Fibroblast of skin of left quadriceps (primary cell): ENCODE results near the gene USP35.
A peak's percentile ranks its signal among the peaks of the same experiment; 100 is the strongest.
"Not testable (repeated sequence)": the region's sequence is repeated elsewhere in the genome, so short reads cannot be mapped to it uniquely, and the experiment has no call there.

Experiments used
- DNase-seq, 2 experiments: peaks; one replicate each; pipeline ENCODE4 v3.0.0-alpha.2; 2013; ENCODE audit warnings: low read depth in 2 of 2

USP35 gene

GRCh38 chr11:78216571-78217287 is 28.0 kb downstream of the USP35 start:
- DNase-seq, result no peak

- no peak for DNase-seq
Measured at GRCh38 chr11:78217650-78218541, 29.2 kb downstream of the USP35 start.

- no peak for DNase-seq
Measured at GRCh38 chr11:78218707-78219492, 30.2 kb downstream of the USP35 start.

- DNase-seq, result no peak
Measured at GRCh38 chr11:78219493-78220217, 30.9 kb downstream of the USP35 start.

- DNase-seq, result no peak
Measured at GRCh38 chr11:78220218-78221157, 31.8 kb downstream of the USP35 start.

GRCh38 chr11:78221396-78222315 is 32.9 kb downstream of the USP35 start:
- no peak for DNase-seq

DNA sequence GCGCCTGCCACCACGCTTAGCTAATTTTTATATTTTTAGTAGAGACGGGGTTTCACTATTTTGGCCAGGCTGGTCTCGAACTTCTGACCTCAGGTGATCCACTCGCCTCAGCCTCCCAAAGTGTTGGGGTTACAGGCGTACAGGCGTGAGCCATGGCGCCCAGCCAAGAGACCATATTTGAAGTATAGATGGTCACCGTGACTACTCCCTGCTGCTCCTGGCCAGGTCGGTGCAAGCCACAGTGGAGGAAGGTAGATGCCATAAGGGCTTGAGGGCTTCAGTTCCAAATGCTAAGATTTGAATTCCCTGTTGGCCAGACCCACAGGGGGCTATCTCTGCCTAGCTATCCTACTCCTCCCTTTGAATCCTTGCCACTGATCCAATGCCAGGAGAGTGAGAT is 34.0 kb downstream of the USP35 start:
- DNase-seq, result not testable (repeated sequence)

- no peak for DNase-seq
Measured at GRCh38 chr11:78223320-78223954, 34.7 kb downstream of the USP35 start.

DNA sequence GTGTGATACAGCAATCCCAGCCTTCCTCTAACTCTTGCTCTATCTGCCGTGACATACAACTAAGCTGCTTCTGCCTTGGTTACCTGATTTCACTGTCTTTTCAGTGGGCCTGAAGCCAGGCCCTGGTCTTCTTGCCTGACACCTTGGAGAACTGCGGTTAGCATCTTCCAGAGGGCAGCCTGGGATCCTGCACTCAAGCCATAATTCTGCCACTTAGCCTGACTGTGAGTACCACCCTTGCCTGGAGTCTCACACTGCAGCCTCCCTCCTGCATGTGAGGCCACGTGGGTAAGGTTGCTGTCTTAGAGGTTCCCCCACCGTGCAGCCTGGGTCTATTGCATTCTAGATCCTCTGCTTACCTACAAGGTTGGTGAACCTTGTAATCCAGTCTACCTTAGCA is 35.8 kb downstream of the USP35 start:
- no peak for DNase-seq

DNA sequence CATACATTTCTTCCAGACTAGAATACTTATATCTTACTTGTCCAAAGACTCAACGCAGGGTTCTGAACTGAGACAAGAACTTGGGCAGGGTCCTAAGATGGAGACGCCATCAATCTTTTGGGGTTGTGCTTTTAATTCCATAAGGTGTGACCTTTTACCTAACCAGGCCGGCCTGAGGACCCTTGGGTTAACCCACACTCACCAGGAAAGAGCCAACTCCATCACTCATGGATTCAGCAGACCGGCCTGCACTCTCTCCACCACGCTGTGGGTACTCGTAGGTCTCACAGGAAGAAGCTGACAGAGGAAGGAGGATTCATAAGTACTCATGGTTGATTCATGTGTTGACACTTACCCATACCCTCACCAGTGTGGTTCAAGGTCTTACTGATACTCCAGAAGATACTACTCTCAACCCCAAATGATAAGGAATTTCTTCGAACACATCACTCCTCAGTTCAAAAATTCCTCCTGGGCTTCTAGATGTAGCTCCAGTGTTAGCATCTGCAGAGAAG is 36.2 kb downstream of the USP35 start:
- DNase-seq, result no peak

- DNase-seq, result no peak
Measured at GRCh38 chr11:78226684-78227680, 38.3 kb downstream of the USP35 start.

DNA sequence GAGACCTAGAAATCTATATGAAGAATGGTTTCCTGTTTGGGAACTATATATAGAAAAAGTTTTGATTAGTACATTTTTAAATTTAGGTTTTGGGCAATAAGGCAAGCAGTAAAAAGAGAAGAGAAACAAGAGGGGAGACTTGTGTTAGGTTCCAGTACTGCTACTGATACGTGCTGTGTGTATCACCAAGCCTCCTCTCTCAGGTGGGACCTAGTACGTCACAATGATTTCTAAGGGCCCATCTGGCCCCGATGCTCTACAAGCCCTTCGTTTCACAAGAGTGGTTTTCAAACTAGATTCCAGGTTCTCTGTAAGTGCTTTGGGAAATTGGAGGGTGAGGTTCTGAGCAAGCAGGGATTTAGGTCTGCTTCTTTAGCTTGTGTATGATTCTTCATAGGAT is 39.2 kb downstream of the USP35 start:
- DNase-seq, result no peak

DNA sequence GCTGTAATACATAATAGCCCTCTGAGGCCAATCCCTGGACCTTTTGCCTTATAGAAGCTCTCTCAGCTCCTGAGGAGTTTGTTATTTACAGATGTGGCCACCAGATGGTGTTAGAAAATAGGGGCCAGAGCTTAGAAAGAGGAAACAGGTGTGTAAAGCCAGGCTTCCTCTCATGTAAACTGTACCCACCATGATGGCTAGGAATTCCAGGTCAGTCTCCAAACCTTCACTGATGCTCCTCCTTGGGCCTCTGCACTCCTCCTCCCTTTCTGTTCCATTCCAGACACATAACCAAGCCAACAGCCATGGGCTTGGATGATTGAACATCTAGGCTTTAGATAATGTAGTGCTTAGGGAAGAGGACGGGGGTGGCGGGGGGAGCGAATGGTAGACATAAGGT is 39.7 kb downstream of the USP35 start:
- DNase-seq, result peak; percentile 27 to 31

- DNase-seq, result no peak
Measured at GRCh38 chr11:78229106-78229505, 40.4 kb downstream of the USP35 start.

- DNase-seq, result no peak
Measured at GRCh38 chr11:78230161-78230877, 41.6 kb downstream of the USP35 start.

DNA sequence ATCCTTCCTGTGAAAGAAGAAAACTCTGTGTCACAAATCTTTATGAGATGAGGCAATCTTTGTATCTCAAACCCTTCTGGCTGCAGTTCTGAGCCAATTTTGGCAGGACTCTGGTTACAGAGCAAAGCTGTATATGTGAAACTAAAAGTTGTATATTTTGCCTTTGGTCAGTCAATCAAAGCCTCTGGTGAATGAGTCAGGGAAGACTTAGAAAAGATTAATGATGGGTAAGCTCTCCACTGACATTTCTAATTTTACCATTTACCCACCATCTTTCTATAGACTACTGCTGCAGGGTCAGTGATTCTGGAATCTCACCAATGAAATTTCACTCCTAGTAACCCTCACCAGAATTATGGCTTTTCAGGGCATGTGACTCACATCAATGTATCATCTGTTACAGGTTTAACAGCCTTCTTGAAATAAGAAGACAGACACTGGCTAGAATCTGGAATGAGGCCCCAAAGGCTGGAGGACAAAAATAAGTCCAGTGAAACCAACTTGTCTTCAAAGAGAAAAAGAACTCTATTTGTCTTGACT is 43.3 kb downstream of the USP35 start:
- peak; percentile 76 to 78 for DNase-seq
